HEK293 (cell line): ENCODE results near the gene IQCH.

Experiments used
- KLF8 ChIP-seq: fragments of 450-650 bp; formaldehyde crosslinking; IDR thresholded peaks from 2 replicates; pipeline ENCODE4 v1.5.1; 2016; ENCODE audit warnings: missing biosample characterization, missing genetic modification characterization
- MZF1 ChIP-seq: fragments of 450-650 bp; formaldehyde crosslinking; IDR thresholded peaks from 2 replicates; pipeline ENCODE4 v1.5.1; 2017; ENCODE audit warnings: missing biosample characterization, missing genetic modification characterization, borderline replicate concordance
- SP2 ChIP-seq: fragments of 450-650 bp; formaldehyde crosslinking; IDR thresholded peaks from 2 replicates; pipeline ENCODE4 v1.5.1; 2016; ENCODE audit warnings: missing biosample characterization, missing genetic modification characterization
- TCF7L2 ChIP-seq: IDR thresholded peaks from 2 replicates; pipeline ENCODE4 v1.6.1; 2011; ENCODE audit warnings: low read depth, mild to moderate bottlenecking, inconsistent platforms, low read length, moderate library complexity, borderline replicate concordance
- ZNF488 ChIP-seq: fragments of 450-650 bp; formaldehyde crosslinking; IDR thresholded peaks from 2 replicates; pipeline ENCODE4 v1.5.1; 2016; ENCODE audit warnings: missing biosample characterization, missing genetic modification characterization
- TF ChIP-seq, protein P1 (sequence below): fragments of 450-650 bp; formaldehyde crosslinking; IDR thresholded peaks from 2 replicates; pipeline ENCODE4 v1.5.1; 2016; ENCODE audit warnings: missing biosample characterization, missing genetic modification characterization

GRCh38 chr15:67296188-67296587 lies 41.6 kb downstream of the IQCH start:
- TF ChIP-seq TCF7L2 = no peak
- TF ChIP-seq ZNF488 (tag by site-specific recombination) = no peak
- no peak for TF ChIP-seq KLF8 (tag by site-specific recombination)
- TF ChIP-seq, protein P1, sequence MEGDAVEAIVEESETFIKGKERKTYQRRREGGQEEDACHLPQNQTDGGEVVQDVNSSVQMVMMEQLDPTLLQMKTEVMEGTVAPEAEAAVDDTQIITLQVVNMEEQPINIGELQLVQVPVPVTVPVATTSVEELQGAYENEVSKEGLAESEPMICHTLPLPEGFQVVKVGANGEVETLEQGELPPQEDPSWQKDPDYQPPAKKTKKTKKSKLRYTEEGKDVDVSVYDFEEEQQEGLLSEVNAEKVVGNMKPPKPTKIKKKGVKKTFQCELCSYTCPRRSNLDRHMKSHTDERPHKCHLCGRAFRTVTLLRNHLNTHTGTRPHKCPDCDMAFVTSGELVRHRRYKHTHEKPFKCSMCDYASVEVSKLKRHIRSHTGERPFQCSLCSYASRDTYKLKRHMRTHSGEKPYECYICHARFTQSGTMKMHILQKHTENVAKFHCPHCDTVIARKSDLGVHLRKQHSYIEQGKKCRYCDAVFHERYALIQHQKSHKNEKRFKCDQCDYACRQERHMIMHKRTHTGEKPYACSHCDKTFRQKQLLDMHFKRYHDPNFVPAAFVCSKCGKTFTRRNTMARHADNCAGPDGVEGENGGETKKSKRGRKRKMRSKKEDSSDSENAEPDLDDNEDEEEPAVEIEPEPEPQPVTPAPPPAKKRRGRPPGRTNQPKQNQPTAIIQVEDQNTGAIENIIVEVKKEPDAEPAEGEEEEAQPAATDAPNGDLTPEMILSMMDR (tag by site-specific recombination) = no peak
- TF ChIP-seq SP2 (tag by site-specific recombination) = no peak
- no peak for TF ChIP-seq MZF1 (tag by site-specific recombination)
